Measurements from ENCODE around the gene UVSSA. TPM values are rescaled to one million over a fixed set of nuclear protein-coding genes. Genes with fewer than 3 reads are reported as not detected.
"Not testable (repeated sequence)": the region's sequence is repeated elsewhere in the genome, so short reads cannot be mapped to it uniquely, and the experiment has no call there.

Gene UVSSA
- polyA plus RNA-seq, 1 experiment, result 5.8 TPM

DNA sequence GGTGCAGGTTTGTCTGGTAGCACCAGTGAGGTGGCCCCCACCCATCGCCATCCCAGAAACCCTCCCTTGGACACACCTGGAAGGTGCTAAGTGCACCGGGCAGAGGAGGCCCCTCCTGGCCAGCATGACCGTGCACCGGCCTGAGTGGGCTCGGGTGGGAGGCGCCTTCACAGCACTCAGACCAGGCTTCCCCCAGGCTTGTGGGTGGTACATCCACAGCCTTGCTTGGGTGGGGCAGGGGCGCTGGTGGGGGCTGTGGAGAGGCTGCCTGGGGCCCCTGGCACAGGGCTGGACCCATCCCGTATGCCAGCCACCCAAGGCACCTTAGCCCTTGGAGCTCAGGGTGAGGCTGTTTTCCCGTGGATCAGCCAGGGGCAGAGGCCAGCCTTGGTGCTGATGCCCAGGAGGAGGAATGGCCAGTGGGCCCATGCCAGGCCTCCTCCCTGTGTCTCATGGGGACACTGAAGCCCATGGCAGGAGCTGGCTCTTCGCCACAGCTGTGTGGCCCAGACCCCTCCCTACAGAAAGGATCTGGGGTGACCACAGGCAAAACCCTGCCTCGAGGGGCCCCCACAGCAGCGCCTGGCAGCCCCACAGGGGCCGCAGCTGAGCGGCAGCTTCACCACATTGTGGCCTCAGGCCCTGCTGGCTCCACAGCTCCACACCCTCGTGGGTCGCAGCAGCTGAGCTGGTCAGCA, 37.8 kb downstream of the UVSSA start:
- CTCF ChIA-PET, result no interaction called here
- Histone ChIP-seq H3K36me3 (ENCODE audit: control insufficient read depth, insufficient read depth, low read length) (peaks cover 5% of the 10 kb centered on the region; the same call in 1 of the 2 replicates), H3K27me3 (ENCODE audit: control insufficient read depth, insufficient read depth, low read length) (no peaks in the 10 kb centered on the region), H3K4me3 (ENCODE audit: low read depth, low read length) (no peak overlapping the region)
- POLR2A ChIA-PET, result no interaction called here
- TF ChIP-seq, protein P1, sequence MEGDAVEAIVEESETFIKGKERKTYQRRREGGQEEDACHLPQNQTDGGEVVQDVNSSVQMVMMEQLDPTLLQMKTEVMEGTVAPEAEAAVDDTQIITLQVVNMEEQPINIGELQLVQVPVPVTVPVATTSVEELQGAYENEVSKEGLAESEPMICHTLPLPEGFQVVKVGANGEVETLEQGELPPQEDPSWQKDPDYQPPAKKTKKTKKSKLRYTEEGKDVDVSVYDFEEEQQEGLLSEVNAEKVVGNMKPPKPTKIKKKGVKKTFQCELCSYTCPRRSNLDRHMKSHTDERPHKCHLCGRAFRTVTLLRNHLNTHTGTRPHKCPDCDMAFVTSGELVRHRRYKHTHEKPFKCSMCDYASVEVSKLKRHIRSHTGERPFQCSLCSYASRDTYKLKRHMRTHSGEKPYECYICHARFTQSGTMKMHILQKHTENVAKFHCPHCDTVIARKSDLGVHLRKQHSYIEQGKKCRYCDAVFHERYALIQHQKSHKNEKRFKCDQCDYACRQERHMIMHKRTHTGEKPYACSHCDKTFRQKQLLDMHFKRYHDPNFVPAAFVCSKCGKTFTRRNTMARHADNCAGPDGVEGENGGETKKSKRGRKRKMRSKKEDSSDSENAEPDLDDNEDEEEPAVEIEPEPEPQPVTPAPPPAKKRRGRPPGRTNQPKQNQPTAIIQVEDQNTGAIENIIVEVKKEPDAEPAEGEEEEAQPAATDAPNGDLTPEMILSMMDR (IDR thresholded peaks at IDR 0.05; ENCODE audit: insufficient read depth, low read depth, low read length), result no peak
- DNase-seq (ENCODE audit: low read depth), result no peak

DNA sequence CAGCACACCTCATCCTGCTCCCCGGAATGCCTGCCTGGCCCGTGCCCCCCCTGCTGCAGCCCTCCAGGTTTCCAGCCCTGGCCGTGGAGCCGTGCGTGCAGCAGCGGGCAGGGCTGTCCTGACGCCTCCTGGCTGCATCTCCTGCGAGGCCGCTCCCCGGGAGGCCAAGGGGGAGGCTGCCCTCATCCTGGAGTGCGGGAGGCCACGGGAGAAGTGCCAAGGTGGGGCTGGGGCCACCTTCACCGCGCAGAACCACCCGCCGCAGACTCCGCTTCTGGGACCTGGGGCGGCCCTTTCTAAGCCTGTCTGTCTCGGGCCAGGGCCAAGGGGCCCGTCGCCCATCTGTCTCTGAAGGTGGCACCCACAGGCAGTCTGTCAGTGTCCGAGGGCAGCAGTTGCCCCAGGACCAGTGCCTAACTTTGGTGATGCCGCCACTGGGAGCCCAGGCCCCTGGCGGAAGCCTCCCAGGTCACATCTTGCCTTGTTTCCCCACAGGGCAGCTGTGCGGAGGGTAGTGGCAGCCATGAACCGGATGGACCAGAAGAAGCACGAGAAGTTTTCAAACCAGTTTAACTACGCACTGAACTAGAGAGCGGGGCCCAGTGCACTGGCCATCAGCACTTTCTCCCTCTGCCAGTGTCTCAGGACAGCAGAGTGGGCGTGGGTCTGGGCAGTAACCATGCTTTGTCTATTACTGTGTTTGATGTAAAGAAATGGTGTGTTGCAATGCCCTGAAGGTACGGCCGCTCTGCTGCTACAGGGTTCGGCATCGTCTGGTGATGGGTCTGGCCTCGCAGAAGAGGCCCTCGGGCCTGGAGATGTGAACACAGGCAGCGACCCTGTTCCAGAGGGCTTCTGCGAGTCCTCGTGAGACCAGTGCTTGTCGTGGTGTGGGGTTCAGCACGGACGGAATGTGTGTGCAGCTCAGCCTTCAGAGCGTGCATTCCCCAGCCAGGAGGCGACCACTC, 38.6 kb downstream of the UVSSA start:
- Histone ChIP-seq H3K4me3 (ENCODE audit: low read depth, low read length) (no peak overlapping the region), H3K36me3 (ENCODE audit: control insufficient read depth, insufficient read depth, low read length) (peaks cover 4% of the 10 kb centered on the region; the same call in 1 of the 2 replicates), H3K27me3 (ENCODE audit: control insufficient read depth, insufficient read depth, low read length) (no peaks in the 10 kb centered on the region)
- CTCF ChIA-PET, result no interaction called here
- POLR2A ChIA-PET, result no interaction called here
- TF ChIP-seq, protein P1 (IDR thresholded peaks at IDR 0.05; ENCODE audit: insufficient read depth, low read depth, low read length), result no peak
- no peak for DNase-seq (ENCODE audit: low read depth)

DNA sequence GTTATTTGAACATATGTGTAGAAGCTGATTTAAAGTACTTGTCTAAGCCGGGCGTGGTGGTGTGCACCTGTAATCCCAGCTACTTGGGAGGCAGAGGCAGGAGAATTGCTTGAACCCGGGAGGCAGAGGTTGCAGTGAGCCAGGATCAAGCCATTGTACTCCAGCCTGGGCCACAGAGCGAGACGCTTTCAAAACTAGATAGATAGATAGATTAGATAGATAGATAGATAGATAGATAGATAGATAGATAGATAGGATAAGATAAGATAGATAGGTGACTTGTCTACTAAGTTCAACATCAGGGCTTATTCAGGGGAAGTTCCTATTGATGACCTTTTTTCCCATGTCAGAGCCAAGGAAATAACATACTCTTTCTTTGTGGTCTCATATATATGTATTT, 46.4 kb downstream of the UVSSA start:
- POLR2A ChIA-PET, result not testable (repeated sequence)

DNA sequence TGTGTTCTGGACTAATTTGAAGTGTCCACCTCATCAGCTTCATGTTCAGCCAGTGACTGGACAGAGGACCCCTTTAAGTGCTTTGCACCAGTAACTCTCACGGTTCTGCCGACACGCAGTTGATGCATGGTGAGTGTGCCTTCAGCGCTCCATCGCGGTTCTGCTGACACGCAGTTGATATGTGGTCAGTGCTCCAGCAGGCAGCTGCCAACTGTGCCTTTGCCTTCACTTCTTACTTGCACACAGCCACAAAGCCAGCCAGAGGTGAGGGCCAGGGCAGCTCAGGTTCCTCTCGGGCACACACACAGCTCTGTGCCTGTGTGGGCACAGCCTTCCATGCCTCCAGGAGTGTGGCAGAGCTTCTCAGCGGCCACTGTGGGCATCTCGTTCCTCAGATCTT, 46.9 kb downstream of the UVSSA start:
- Histone ChIP-seq H3K27me3 (ENCODE audit: control insufficient read depth, insufficient read depth, low read length) (no peaks in the 10 kb centered on the region), H3K36me3 (ENCODE audit: control insufficient read depth, insufficient read depth, low read length) (peaks cover 3% of the 10 kb centered on the region; the same call in 1 of the 2 replicates), H3K4me3 (ENCODE audit: low read depth, low read length) (no peak overlapping the region)
- TF ChIP-seq, protein P1 (IDR thresholded peaks at IDR 0.05; ENCODE audit: insufficient read depth, low read depth, low read length), result no peak
- ChIA-PET POLR2A (no interaction called here), CTCF (interaction anchor here (1.3 kb wide), 1 partner anchor 39 kb away, joined by 3 read pairs; no protein-coding TSS in a partner anchor)
- no peak for DNase-seq (ENCODE audit: low read depth)

More for the DNA sequence above, 46.4 kb downstream of the UVSSA start:
- not testable (repeated sequence) for H3K36me3 ChIP-seq (ENCODE audit: control insufficient read depth, insufficient read depth, low read length); H3K27me3 ChIP-seq (ENCODE audit: control insufficient read depth, insufficient read depth, low read length); DNase-seq (ENCODE audit: low read depth); H3K4me3 ChIP-seq (ENCODE audit: low read depth, low read length)
- CTCF ChIA-PET, result interaction anchor here (1.3 kb wide), 1 partner anchor 39 kb away, joined by 3 read pairs; no protein-coding TSS in a partner anchor

DNA sequence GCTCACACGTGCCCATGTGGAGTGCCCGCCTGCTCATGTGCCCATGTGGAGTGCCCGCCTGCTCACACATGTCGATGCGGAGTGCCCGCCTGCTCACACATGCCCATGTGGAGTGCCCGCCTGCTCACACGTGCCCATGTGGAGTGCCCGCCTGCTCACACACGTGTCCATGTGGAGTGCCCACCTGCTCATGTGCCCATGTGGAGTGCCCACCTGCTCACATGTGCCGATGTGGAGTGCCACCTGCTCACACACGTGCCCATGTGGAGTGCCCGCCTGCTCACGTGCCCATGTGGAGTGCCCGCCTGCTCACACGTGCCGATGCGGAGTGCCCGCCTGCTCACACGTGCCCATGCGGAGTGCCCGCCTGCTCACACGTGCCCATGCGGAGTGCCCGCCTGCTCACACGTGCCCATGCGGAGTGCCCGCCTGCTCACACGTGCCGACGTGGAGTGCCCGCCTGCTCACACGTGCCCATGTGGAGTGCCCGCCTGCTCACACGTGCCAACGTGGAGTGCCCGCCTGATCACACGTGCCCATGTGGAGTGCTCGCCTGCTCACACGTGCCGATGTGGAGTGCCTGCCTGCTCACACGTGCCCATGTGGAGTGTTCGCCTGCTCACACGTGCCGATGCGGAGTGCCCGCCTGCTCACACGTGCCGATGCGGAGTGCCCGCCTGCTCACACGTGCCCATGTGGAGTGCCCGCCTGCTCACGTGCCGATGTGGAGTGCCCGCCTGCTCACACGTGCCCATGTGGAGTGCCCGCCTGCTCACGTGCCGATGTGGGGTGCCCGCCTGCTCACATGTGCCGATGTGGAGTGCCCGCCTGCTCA, 47.8 kb downstream of the UVSSA start:
- H3K4me3 ChIP-seq (ENCODE audit: low read depth, low read length); CTCF ChIA-PET; H3K27me3 ChIP-seq (ENCODE audit: control insufficient read depth, insufficient read depth, low read length); POLR2A ChIA-PET; DNase-seq (ENCODE audit: low read depth); H3K36me3 ChIP-seq (ENCODE audit: control insufficient read depth, insufficient read depth, low read length): not testable (repeated sequence)

DNA sequence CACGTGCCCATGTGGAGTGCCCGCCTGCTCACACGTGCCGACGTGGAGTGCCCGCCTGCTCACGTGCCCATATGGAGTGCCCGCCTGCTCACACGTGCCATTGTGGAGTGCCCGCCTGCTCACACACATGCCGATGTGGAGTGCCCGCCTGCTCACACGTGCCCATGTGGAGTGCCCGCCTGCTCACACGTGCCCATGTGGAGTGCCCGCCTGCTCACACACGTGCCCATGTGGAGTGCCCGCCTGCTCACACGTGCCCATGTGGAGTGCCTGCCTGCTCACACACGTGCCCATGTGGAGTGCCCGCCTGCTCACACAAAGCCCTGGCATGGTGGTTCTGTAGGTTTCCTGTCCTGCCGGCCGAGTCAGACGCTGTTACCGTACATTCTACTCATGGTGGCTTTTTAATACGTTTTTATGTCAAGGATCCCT, 48.4 kb downstream of the UVSSA start:
- POLR2A ChIA-PET; H3K36me3 ChIP-seq (ENCODE audit: control insufficient read depth, insufficient read depth, low read length); CTCF ChIA-PET; H3K4me3 ChIP-seq (ENCODE audit: low read depth, low read length); H3K27me3 ChIP-seq (ENCODE audit: control insufficient read depth, insufficient read depth, low read length); DNase-seq (ENCODE audit: low read depth): not testable (repeated sequence)
